Lower lobe of right lung (tissue), 2 donors: Measurements from ENCODE around the gene CCDC9. TPM values are rescaled to one million over a fixed set of nuclear protein-coding genes. Genes with fewer than 3 reads are reported as not detected.

Experiments
- ATAC-seq, 2 donors: fragments of 200-7000 bp; cut with Tn5 transposase; one replicate each; pipeline ENCODE4 v1.9.1; 2020 to 2022; ENCODE audit warnings: mild to moderate bottlenecking in 2 of 2, moderate library complexity in 2 of 2
- DNase-seq: peaks from one replicate; pipeline ENCODE4 v3.0.0-alpha.2; 2020
- H3K27ac ChIP-seq: fragments of 200-600 bp; one replicate; pipeline ENCODE4 v1.8.0; 2022
- H3K27me3 ChIP-seq: fragments of 200-600 bp; one replicate; pipeline ENCODE4 v1.8.0; 2022; ENCODE audit warnings: low read depth
- H3K36me3 ChIP-seq: fragments of 200-600 bp; one replicate; pipeline ENCODE4 v1.8.0; 2022; ENCODE audit warnings: mild to moderate bottlenecking
- H3K4me1 ChIP-seq: fragments of 200-600 bp; one replicate; pipeline ENCODE4 v1.8.0; 2022
- H3K4me3 ChIP-seq: fragments of 200-600 bp; one replicate; pipeline ENCODE4 v1.8.0; 2022; ENCODE audit warnings: mild to moderate bottlenecking
- H3K9me3 ChIP-seq: fragments of 200-600 bp; one replicate; pipeline ENCODE4 v1.8.0; 2022
- intact Hi-C: fragments of 100-400 bp; cut with DNase I; formaldehyde crosslinking; loops from one replicate; pipeline ENCODE4 v1.11.0; 2022
- total RNA-seq: library from RNA; stranded (reverse); fragmentation: NEBNext Ultra II Directional; extraction: Animal tissue kit (Norgen Biotek cat#: 25700); gene quantifications from one replicate; pipeline ENCODE4 v1.2.1, GENCODE V29; 2021
- TF ChIP-seq, protein P1 (sequence below): fragments of 200-600 bp; IDR thresholded peaks from one replicate; pipeline ENCODE4 v1.8.0; 2022; ENCODE audit warnings: antibody characterized with exemption, mild to moderate bottlenecking
- donor health status: DM: no; HTN: yes; CAD: no; lungs with severe emphysema.

Gene CCDC9
- total RNA-seq, 1 donor from 2014 or later: 30.7 TPM

DNA sequence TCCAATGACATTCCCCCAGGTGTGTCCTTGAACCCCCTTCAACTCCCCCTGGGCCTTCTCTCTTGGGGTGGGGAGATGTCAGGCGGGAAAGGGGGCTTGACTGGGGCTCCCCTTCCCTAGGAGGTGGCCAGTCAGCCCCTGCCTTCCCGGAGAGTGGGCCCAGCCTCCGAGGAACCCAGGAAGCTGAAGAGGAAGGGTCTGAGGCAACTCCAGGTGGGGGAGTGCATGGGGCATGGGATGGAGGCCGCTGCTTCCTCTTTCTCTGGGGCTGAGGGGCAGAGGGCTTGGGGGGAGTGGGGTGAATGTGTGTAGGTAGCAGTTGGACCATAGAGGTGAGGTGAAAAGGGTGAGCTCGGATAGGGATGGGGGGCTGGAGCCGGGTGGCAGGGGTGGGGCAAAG, 15.6 kb downstream of the CCDC9 start:
- Histone ChIP-seq H3K27me3 (no peaks in the 10 kb centered on the region), H3K9me3 (no peaks in the 10 kb centered on the region), H3K4me1 (peaks cover 26% of the 10 kb centered on the region), H3K36me3 (peaks cover 40% of the 10 kb centered on the region), H3K27ac (no peak overlapping the region), H3K4me3 (no peak overlapping the region)
- TF ChIP-seq, protein P1, sequence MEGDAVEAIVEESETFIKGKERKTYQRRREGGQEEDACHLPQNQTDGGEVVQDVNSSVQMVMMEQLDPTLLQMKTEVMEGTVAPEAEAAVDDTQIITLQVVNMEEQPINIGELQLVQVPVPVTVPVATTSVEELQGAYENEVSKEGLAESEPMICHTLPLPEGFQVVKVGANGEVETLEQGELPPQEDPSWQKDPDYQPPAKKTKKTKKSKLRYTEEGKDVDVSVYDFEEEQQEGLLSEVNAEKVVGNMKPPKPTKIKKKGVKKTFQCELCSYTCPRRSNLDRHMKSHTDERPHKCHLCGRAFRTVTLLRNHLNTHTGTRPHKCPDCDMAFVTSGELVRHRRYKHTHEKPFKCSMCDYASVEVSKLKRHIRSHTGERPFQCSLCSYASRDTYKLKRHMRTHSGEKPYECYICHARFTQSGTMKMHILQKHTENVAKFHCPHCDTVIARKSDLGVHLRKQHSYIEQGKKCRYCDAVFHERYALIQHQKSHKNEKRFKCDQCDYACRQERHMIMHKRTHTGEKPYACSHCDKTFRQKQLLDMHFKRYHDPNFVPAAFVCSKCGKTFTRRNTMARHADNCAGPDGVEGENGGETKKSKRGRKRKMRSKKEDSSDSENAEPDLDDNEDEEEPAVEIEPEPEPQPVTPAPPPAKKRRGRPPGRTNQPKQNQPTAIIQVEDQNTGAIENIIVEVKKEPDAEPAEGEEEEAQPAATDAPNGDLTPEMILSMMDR: no peak
- ATAC-seq (no peak), DNase-seq (no peak)
- intact Hi-C loops: no loop called here

DNA sequence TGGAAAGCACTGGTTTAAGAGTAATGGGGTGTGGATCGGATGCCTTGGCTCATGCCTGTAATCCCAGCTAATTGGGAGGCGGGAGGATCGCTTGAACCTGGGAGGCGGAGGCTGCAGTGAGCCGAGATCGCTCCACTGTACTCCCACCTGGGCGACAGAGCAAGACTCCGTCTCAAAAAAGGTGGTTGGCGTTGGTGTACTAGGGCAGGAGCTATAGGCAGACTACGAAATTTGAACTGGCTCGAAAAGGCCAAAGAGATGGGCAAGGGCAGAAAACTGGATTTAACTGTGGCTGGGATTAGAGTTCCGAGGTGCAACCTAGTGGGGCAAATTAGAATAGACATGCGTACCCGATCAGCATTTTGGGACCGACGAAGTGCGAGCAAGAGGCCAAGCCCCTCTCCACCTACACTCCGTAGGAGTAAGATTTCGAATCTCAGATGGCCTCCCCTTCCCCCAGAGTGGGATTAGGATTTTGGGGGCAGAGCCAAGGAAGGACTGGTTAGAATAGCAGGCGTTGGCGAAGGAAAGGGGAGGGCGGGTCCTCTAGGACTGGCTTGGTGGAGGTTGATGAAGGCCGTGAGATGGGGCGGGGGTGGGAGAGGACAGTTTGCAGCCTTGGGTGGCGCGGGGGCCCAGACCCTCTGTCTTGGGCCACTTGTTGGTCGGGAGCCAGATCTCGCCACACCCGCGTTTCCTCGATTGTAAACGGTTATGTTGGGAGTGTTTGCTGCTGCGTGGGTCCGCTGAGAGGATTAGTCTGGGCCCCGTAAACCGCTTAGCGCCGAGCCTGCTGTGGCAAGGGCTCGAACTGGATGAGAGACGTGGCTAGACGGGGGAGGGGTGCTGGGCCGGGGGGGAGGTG, 16.4 kb downstream of the CCDC9 start:
- intact Hi-C loops: no loop called here
- Histone ChIP-seq H3K27me3 (no peaks in the 10 kb centered on the region), H3K4me1 (peaks cover 26% of the 10 kb centered on the region), H3K36me3 (peaks cover 33% of the 10 kb centered on the region), H3K4me3 (peak overlapping the region; percentile 95), H3K9me3 (no peaks in the 10 kb centered on the region), H3K27ac (peak overlapping the region; percentile 99)
- TF ChIP-seq, protein P1: no peak
- ATAC-seq: no peak
- peak; percentile 63 for DNase-seq

DNA sequence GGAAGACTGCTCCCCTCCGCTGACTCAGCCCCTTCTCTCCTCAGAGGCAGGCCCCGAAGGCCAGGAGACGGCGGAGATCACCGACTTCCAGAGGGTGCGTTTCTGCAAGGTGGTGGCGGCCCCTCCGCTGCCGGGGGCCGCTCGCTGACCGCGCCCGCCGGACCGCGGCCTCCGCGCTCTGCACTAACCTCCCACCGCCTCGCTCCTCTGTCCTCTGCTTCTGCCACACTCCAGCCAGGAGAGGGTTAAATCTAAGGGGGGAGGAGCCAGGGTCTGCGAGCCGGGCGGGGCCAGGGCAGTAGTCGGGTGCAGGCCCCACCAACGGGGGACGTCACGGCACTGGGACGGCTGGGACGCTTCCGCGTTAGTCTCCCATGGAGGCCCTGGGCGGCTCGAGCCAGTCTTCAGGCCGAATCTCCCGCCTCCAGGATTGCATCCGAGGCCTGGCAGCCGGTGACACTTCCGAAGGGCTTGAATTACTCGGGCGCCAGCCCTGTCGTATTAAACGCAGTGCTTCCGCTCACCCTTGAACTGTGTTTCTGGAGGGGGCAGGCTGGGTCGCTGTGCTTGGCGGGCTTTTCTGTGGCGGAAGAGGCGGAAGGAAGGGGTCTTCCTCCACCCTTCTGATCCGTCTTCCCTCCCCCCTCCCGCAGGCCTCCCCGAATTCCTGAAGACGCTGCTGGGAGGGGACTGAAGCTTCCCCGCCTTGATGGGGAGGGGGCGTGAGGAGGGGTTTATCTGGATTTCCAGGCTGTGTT, 17.2 kb downstream of the CCDC9 start:
- DNase-seq (peak; percentile 95), ATAC-seq (peak; percentile 90 to 91)
- Histone ChIP-seq H3K4me3 (peak overlapping the region; percentile 95), H3K4me1 (peaks cover 26% of the 10 kb centered on the region), H3K27ac (peak overlapping the region; percentile 99), H3K9me3 (no peaks in the 10 kb centered on the region), H3K27me3 (no peaks in the 10 kb centered on the region), H3K36me3 (peaks cover 25% of the 10 kb centered on the region)
- TF ChIP-seq, protein P1: no peak
- intact Hi-C loops: no loop called here

DNA sequence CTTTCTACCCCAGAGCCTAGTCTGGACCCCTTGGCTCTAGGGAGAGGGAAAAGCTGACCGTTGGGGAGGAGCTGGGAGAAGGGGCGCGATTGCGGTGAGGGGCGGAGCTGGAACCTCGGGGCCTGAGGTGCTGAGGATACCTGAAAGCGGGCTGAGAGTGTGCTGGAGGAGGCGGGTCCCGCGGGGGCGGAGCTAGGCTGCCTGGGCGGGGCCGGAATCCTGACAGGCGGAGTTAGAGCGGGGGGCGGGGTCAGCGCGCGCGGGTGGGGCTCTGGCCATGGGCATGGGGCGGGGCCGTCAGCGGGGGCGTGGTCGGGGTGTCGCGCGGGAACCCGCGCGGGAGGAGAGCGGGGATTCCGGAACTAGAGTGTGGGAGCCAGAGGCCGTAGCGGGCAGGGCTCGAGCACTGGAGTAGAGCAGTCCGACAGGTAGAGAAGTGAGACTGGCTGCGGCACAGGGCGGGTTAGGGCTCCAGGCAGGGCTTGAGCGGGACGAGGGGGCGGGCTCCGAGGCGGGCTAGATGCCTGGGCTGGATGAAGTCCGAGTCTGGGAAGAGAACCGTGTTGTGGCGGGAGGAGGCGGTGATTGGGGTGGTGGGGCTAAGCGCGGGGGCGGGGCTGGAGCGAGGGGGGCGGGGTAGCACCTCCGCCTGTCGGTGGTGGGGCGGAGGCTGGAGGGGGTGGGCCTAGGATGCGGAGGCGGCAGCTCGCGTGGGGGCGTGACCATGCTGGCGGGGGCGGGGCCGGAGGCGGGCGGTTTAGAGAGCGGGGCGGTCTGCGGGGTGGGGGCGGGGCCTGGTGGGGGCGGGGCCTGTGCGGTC, 18.0 kb downstream of the CCDC9 start, which contains the start of gene INAFM1:
INAFM1 (plus strand) TSS at position 815 of the 820 bp plus-strand sequence. CDS start 35 bp downstream, outside the sequence.
- peak within 1 kb of the TSS; percentile 99 for H3K27ac ChIP-seq
- H3K27me3 ChIP-seq: no peaks in the 10 kb centered on the region
- H3K4me3 ChIP-seq: peak within 1 kb of the TSS; percentile 95
- H3K9me3 ChIP-seq: no peaks in the 10 kb centered on the region
- TF ChIP-seq, protein P1: no peak
- DNase-seq: peak; percentile 99
- H3K36me3 ChIP-seq: peaks cover 20% of the 10 kb centered on the region
- intact Hi-C loops: no loop called here
- peaks cover 26% of the 10 kb centered on the region for H3K4me1 ChIP-seq
- ATAC-seq: peak; percentile 93 to 95
